Large intestine (tissue), 3 donors: ENCODE data around the gene SNRNP48. TPM values are rescaled to one million over a fixed set of nuclear protein-coding genes. Genes with fewer than 3 reads are reported as not detected.

ENCODE experiments used
- DNase-seq, 2 donors: peaks; one replicate each; pipeline versions ENCODE4 v3.0.0 to v3.0.0-alpha.2; 2013
- H3K27ac ChIP-seq: one replicate; pipeline ENCODE4 v1.5.1; 2013; ENCODE audit warnings: low read length
- H3K27me3 ChIP-seq: 2 replicates; pipeline ENCODE4 v1.6.1; 2013; ENCODE audit warnings: low read length; ENCODE audit not compliant: control insufficient read depth, insufficient read depth
- H3K36me3 ChIP-seq: 2 replicates; pipeline ENCODE4 v1.6.1; 2013; ENCODE audit warnings: low read length; ENCODE audit not compliant: control insufficient read depth, insufficient read depth
- H3K4me1 ChIP-seq: one replicate; pipeline ENCODE4 v1.6.1; 2013; ENCODE audit warnings: low read length; ENCODE audit not compliant: control insufficient read depth, insufficient read depth
- H3K4me3 ChIP-seq: one replicate; pipeline ENCODE4 v1.5.1; 2013; ENCODE audit warnings: low read length
- H3K9me3 ChIP-seq: one replicate; pipeline ENCODE4 v1.6.1; 2013; ENCODE audit warnings: mild to moderate bottlenecking, low read depth, low read length, moderate library complexity; ENCODE audit not compliant: control insufficient read depth
- WGBS: methylation state at CpG from one replicate; pipeline ENCODE4 v1.1.5; 2013; ENCODE audit warnings: low lambda C conversion rate; ENCODE audit not compliant: insufficient coverage; 5-methylcytosine and 5-hydroxymethylcytosine counted together
- polyA plus RNA-seq: library from polyadenylated mRNA; unstranded; fragments of 120-200 nt; gene quantifications from one replicate; pipeline ENCODE4 v1.2.1, GENCODE V29; 2013

SNRNP48 gene
- polyA plus RNA-seq, 1 donor: 18.6 TPM

DNA sequence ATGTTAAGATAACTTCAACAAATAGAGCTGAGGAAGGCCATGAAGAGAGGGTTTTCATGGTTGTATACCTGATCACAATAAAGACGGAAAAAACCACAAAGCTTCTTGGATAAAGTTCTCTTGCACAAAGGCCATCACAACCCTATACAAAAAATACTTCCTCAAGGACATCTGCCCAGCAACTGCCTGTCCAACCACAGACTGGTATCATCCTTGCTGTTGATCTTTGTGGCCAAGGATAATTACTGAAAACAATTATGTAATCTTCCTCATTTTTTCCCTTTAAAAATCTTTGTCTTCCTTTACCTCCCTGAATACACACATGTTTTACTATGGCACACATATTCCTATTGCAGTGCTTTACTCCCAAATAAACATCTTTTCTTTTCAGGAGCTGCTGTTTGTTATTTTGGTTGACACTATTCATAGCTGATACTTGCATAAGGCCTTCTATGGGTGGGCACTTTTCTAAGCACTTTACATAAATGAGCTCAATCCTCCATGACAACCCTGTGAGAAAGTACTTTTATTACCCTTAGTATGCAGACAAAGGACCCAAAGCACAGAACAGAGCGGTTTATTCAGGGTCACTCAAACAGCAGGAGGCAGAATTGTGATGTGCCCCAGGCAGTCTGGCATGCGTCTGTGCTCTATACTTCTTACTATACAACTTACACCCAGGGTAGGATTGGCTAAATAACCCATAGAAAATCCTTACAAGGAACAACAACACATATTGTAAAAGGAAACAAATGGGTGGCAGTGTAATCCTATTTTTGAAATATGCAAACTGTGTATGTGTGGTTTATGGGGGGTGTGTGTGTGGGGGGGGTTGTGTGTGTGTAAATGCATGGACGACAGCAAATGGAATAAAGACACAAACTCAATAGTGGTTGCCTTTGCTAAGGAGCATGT, 35.1 kb downstream of the SNRNP48 start:
- no peak for DNase-seq
- Histone ChIP-seq H3K4me1 (no peaks in the 10 kb centered on the region), H3K9me3 (no peaks in the 10 kb centered on the region), H3K4me3 (no peak overlapping the region), H3K27me3 (no peaks in the 10 kb centered on the region), H3K36me3 (no peaks in the 10 kb centered on the region), H3K27ac (no peak overlapping the region)
- no CpG with 5 or more reads among the region's 4 CpGs for WGBS

DNA sequence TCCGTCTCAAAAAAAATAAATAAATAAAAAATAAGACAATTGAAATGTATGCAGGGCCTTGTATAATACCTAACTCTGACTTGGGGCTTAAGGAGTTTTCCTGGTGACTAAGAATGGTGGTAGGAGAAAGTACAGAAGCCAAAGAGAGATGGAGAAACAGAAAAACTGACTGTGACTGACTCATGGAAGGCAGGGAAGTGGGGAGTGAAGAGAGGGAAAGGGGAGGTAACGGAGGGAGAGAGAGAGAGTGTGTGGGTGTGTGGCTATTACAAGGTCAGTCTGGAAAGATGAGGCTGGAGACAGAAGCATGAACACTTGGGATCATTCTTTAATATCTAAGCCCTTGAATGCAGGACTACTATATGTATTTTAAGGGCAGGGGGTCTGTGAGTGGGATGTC, 38.5 kb downstream of the SNRNP48 start:
- Histone ChIP-seq H3K4me3 (no peak overlapping the region), H3K4me1 (no peaks in the 10 kb centered on the region), H3K27ac (no peak overlapping the region), H3K36me3 (no peaks in the 10 kb centered on the region), H3K27me3 (no peaks in the 10 kb centered on the region), H3K9me3 (no peaks in the 10 kb centered on the region)
- no peak for DNase-seq
- WGBS: no CpG with 5 or more reads among the region's 2 CpGs

DNA sequence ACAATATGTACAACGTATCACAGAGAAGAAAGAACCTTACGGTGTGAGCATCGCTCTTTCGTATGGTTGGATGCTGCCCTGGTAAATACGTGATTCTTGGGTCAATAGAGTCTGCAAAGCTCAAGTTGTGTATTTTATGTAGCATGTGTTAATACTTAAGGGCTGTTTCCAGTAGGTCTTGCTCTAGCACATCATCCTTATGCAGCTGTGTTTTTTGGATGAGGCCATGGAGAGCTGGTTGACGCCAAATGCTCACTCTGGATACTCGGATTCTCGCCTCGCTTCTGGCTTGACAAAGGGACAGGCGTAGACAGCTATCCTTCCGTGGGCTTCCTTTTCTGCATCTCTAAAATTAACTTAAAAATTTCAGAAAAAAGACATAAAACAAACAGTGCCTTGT, 38.9 kb downstream of the SNRNP48 start:
- no peak overlapping the region for H3K27ac ChIP-seq
- H3K4me3 ChIP-seq: no peak overlapping the region
- H3K9me3 ChIP-seq: no peaks in the 10 kb centered on the region
- no peaks in the 10 kb centered on the region for H3K36me3 ChIP-seq
- no peaks in the 10 kb centered on the region for H3K4me1 ChIP-seq
- no peaks in the 10 kb centered on the region for H3K27me3 ChIP-seq
- DNase-seq: no peak
- no CpG with 5 or more reads among the region's 11 CpGs for WGBS

DNA sequence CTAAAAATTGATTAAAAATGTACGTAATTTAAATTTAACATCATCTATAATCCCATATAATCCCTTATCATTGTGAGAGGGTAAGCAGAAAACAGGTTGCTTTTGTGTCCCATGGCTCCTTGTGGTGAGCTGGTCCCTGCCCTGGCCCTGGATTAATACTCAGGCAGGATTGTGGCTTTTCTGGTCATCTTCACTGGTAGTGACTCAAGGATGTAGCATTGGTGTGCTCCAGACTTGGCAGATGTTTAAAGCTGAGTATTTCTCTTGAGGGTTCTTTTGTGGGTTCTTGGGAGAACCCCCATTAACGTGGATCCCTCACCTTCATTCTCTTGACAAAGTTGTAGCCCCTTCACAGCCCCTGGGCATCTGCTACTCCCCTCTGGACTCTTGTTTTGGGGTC, 39.3 kb downstream of the SNRNP48 start:
- Histone ChIP-seq H3K27ac (no peak overlapping the region), H3K4me1 (no peaks in the 10 kb centered on the region), H3K4me3 (no peak overlapping the region), H3K27me3 (no peaks in the 10 kb centered on the region), H3K36me3 (no peaks in the 10 kb centered on the region), H3K9me3 (no peaks in the 10 kb centered on the region)
- WGBS: 68% methylated on average over 2 of the region's 2 CpGs
- DNase-seq: no peak

DNA sequence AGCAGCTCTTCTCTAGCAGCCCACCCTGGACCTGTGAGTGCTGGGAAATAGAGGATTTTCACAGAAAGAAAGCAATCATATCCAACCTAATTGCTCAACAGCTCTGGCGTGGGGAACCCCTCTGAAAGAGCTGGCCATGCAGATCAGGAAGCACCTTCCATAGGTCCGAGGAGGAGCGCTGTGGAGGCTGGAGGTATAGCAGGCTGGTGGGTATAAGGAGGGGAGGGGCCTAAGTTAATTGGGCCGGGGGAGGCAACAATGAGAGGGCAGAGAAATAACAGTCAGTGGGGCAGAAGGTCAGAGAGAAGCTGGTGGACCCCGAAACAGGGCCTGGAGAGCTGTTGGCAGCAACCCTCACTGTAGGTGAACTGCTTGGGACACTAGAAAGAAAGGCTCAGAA, 40.8 kb downstream of the SNRNP48 start:
- H3K36me3 ChIP-seq: no peaks in the 10 kb centered on the region
- WGBS: no CpG with 5 or more reads among the region's 5 CpGs
- H3K9me3 ChIP-seq: no peaks in the 10 kb centered on the region
- DNase-seq: no peak
- H3K27ac ChIP-seq: no peak overlapping the region
- H3K4me3 ChIP-seq: no peak overlapping the region
- H3K27me3 ChIP-seq: no peaks in the 10 kb centered on the region
- H3K4me1 ChIP-seq: no peaks in the 10 kb centered on the region

DNA sequence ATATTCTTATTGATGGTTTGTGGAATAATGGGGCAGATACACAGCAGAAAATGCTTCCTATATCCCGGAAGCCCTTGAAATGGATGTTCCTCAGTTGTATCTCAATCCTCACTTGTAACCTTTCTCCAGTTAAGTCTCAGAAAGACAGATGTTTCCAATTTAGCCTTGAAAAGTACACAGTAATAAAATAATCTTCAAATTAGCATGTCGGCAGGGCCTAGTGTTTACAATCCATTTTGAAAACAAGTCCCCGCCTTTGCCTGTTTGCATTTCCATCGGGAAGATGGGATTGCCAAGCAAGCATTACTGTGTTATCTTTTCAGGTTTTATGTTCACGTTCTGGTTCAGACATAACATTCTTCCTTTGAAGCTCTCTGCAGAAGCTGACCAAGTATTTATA, 41.5 kb downstream of the SNRNP48 start:
- Histone ChIP-seq H3K4me1 (no peaks in the 10 kb centered on the region), H3K4me3 (no peak overlapping the region), H3K27me3 (no peaks in the 10 kb centered on the region), H3K36me3 (no peaks in the 10 kb centered on the region), H3K9me3 (no peaks in the 10 kb centered on the region), H3K27ac (no peak overlapping the region)
- WGBS: 14% methylated on average over 1 of the region's 5 CpGs
- no peak for DNase-seq

DNA sequence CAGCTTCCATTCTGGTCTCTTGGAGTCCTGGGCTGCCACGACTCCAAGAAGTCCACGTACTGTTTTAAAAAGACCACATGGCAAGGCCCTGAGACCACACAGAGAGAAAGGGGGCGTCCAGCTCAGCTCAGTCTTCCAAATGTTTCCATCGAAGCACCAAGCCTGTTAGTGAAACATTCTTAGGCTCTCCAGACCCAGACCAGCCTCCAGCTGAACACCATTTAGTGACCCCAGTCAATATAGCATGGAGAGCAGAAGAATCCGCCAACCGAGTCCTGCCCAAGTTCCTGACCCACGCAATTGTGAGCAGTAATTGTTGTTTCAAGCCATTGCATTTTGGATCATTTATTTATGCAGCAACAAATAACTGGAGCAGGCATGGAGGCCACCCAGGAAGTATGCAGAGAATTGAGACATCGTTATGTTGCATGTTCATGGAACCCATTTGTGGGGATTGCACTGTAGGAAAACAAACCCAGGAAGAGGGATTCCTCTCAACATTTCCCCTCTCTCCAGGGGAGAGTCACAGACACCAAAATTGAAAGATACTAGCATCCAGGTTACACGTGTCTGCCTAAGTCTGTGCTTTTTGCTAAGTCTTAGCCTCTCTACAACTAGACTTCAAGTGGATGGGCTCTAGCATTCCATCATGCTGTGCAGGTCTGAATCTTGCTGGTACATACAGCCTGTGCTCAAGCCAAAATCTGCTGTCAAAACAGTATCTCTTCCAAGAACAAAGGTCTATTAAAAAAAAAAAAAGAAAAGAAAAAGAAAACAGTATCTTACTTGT, 42.7 kb downstream of the SNRNP48 start:
- H3K9me3 ChIP-seq: no peaks in the 10 kb centered on the region
- no peaks in the 10 kb centered on the region for H3K36me3 ChIP-seq
- no peaks in the 10 kb centered on the region for H3K27me3 ChIP-seq
- WGBS: no CpG with 5 or more reads among the region's 9 CpGs
- H3K27ac ChIP-seq: no peak overlapping the region
- H3K4me3 ChIP-seq: no peak overlapping the region
- no peak for DNase-seq
- no peaks in the 10 kb centered on the region for H3K4me1 ChIP-seq

DNA sequence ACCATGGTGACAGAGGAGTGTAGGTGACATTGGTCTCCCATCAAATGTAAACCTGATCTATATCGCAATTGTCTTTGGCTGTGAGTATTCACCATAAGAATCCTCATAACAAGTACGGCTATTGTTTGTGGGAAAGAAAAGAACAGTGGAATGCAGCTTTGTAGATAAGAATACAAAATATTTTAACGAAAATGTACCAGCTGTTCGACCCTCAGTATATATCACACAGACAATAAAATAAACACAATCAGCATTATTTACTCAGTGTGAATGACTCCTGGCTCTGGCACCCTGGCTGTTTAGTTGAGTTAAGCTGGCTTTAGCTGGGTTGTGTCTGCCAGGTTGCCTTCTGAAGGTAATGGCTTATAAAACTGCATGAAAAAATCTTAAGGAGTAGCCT, 43.4 kb downstream of the SNRNP48 start:
- Histone ChIP-seq H3K4me3 (no peak overlapping the region), H3K4me1 (no peaks in the 10 kb centered on the region), H3K27me3 (no peaks in the 10 kb centered on the region), H3K9me3 (no peaks in the 10 kb centered on the region), H3K27ac (no peak overlapping the region), H3K36me3 (no peaks in the 10 kb centered on the region)
- no CpG with 5 or more reads among the region's 4 CpGs for WGBS
- no peak for DNase-seq

DNA sequence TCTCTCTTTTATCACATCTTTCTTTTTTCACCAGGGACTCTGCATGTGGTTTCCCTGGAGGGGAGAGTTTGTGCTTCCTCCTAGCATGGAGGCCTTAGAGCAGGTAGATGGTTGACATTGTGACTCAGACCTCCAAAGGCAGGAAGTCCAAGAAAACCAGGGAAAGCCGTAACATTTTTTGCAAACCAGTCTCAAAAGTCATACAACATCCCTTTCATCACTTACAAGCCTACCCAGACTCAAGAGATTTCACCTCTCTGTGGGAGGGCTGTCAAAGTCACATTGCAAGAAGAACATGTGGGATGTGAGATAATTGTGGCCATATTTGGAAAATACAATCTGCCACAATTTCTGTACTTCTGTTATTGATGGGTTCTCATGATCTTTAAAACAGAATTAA, 46.2 kb downstream of the SNRNP48 start:
- no peak overlapping the region for H3K4me3 ChIP-seq
- no peaks in the 10 kb centered on the region for H3K9me3 ChIP-seq
- H3K27ac ChIP-seq: no peak overlapping the region
- H3K36me3 ChIP-seq: no peaks in the 10 kb centered on the region
- H3K4me1 ChIP-seq: peaks cover 6% of the 10 kb centered on the region
- H3K27me3 ChIP-seq: no peaks in the 10 kb centered on the region
- WGBS: no CpG with 5 or more reads among the region's 1 CpG
- no peak for DNase-seq

DNA sequence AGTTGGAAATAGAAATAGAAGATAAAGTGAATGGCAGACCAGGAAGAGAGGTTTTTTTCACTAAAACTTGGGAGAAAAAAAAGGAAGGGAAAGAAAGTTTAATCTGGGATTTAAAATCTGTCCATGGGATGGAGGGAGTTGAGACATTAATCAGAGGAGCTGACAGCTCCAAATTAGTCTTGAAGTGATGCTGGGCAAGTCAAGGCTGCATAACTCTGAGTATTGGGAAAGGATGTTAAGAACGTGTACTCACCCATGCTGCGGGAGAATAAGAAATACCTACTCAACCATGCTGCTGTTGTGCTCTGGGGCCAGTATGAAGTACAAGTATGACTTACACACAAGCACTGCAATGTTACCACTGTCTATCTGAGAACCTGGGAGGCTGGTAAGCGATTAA, 47.5 kb downstream of the SNRNP48 start:
- Histone ChIP-seq H3K36me3 (no peaks in the 10 kb centered on the region), H3K4me3 (no peak overlapping the region), H3K4me1 (peaks cover 18% of the 10 kb centered on the region), H3K9me3 (no peaks in the 10 kb centered on the region), H3K27me3 (no peaks in the 10 kb centered on the region), H3K27ac (no peak overlapping the region)
- no peak for DNase-seq
- WGBS: no CpG with 5 or more reads among the region's 3 CpGs
